BE2C (cell line): ENCODE measurements around the gene LNPK.
"Not testable (repeated sequence)": the region's sequence is repeated elsewhere in the genome, so short reads cannot be mapped to it uniquely, and the experiment has no call there.

Experiments
- DNase-seq: peaks from one replicate; pipeline ENCODE4 v3.0.0-alpha.2; 2020
- H3K27me3 ChIP-seq: fragments of 250-450 bp; sonication (Bioruptor Pico); 2 replicates; pipeline ENCODE4 v1.5.1; 2020; ENCODE audit warnings: mild to moderate bottlenecking
- H3K36me3 ChIP-seq: fragments of 250-450 bp; sonication (Bioruptor Pico); 2 replicates; pipeline ENCODE4 v1.5.1; 2020; ENCODE audit warnings: mild to moderate bottlenecking
- H3K4me1 ChIP-seq: fragments of 250-450 bp; sonication (Bioruptor Pico); 2 replicates; pipeline ENCODE4 v1.5.1; 2020
- H3K4me3 ChIP-seq: 2 replicates; pipeline ENCODE4 v1.5.1; 2011; ENCODE audit warnings: low read depth, low read length
- H3K9me3 ChIP-seq: fragments of 250-450 bp; sonication (Bioruptor Pico); 2 replicates; pipeline ENCODE4 v1.5.1; 2020
- TF ChIP-seq, protein P1 (sequence below): IDR thresholded peaks from 2 replicates; pipeline ENCODE4 v1.5.1; 2012; ENCODE audit warnings: mild to moderate bottlenecking, low read depth, low read length

The LNPK gene

GRCh38 chr2:176003958-176004357, 1.9 kb upstream of the LNPK start:
- H3K27me3 ChIP-seq: no peaks in the 10 kb centered on the region
- no peaks in the 10 kb centered on the region for H3K9me3 ChIP-seq
- no peak overlapping the region for H3K4me3 ChIP-seq
- DNase-seq: no peak
- TF ChIP-seq, protein P1, sequence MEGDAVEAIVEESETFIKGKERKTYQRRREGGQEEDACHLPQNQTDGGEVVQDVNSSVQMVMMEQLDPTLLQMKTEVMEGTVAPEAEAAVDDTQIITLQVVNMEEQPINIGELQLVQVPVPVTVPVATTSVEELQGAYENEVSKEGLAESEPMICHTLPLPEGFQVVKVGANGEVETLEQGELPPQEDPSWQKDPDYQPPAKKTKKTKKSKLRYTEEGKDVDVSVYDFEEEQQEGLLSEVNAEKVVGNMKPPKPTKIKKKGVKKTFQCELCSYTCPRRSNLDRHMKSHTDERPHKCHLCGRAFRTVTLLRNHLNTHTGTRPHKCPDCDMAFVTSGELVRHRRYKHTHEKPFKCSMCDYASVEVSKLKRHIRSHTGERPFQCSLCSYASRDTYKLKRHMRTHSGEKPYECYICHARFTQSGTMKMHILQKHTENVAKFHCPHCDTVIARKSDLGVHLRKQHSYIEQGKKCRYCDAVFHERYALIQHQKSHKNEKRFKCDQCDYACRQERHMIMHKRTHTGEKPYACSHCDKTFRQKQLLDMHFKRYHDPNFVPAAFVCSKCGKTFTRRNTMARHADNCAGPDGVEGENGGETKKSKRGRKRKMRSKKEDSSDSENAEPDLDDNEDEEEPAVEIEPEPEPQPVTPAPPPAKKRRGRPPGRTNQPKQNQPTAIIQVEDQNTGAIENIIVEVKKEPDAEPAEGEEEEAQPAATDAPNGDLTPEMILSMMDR: no peak
- no peaks in the 10 kb centered on the region for H3K36me3 ChIP-seq
- no peaks in the 10 kb centered on the region; the same call in 1 of the 2 replicates for H3K4me1 ChIP-seq

GRCh38 chr2:176002688-176003210, 682 bp upstream of the LNPK start:
- no peaks in the 10 kb centered on the region for H3K27me3 ChIP-seq

GRCh38 chr2:176001281-176001915, 669 bp downstream of the LNPK start:
- DNase-seq: peak; percentile 44
- TF ChIP-seq, protein P1: no peak
- H3K4me1 ChIP-seq: no peaks in the 10 kb centered on the region; the same call in 1 of the 2 replicates

More at GRCh38 chr2:176002688-176003210, 682 bp upstream of the LNPK start:
- H3K9me3 ChIP-seq: no peaks in the 10 kb centered on the region
- DNase-seq: no peak
- peak overlapping the region; percentile 90 for H3K4me3 ChIP-seq
- H3K4me1 ChIP-seq: no peaks in the 10 kb centered on the region; the same call in 1 of the 2 replicates
- TF ChIP-seq, protein P1: no peak
- H3K36me3 ChIP-seq: no peaks in the 10 kb centered on the region

DNA sequence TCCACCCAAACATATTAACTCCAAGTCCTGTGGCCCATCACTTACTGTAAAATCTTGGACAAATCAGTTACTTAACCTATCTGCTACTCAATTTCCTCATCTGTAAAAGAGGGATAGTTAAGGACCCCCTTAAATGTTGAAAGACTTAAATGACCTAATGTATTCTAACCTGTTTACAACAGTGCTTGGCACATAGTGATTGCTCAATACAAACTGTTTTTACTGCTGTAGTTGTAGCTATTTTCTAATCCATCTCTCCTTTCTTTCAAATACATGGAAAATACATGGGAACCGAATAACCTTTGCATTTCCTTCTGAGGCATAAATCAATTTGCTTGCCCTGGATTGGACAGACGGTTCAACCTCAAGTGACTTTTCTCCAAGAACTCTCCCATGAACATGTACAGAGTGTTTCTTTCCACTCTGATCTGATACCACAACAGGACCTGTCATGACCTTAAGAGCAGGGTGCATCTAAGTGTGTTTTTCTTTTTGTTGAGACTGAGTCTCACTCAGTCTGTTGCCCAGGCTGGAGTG, 2.7 kb downstream of the LNPK start:
- Histone ChIP-seq H3K4me1 (no peaks in the 10 kb centered on the region; the same call in 1 of the 2 replicates), H3K4me3 (no peak overlapping the region), H3K27me3 (no peaks in the 10 kb centered on the region), H3K36me3 (no peaks in the 10 kb centered on the region), H3K9me3 (no peaks in the 10 kb centered on the region)
- no peak for DNase-seq
- TF ChIP-seq, protein P1: no peak

More at GRCh38 chr2:176001281-176001915, 669 bp downstream of the LNPK start:
- Histone ChIP-seq H3K36me3 (no peaks in the 10 kb centered on the region), H3K9me3 (no peaks in the 10 kb centered on the region), H3K27me3 (no peaks in the 10 kb centered on the region), H3K4me3 (peak overlapping the region; percentile 90)

- Histone ChIP-seq H3K36me3 (no peaks in the 10 kb centered on the region), H3K4me3 (no peak overlapping the region), H3K4me1 (no peaks in the 10 kb centered on the region), H3K27me3 (no peaks in the 10 kb centered on the region), H3K9me3 (no peaks in the 10 kb centered on the region)
- DNase-seq: no peak
- TF ChIP-seq, protein P1: no peak
Measured at GRCh38 chr2:175990099-175990498, 12.0 kb downstream of the LNPK start.

DNA sequence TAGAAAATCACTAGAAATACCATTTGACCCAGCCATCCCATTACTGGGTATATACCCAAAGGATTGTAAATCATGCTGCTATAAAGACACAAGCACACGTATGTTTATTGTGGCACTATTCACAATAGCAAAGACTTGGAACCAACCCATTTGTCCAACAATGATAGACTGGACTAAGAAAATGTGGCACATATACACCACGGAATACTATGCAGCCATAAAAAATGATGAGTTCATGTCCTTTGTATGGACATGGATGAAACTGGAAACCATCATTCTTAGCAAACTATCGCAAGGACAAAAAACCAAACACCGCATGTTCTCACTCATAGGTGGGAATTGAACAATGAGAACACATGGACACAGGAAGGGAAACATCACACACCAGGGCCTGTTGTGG, 14.9 kb downstream of the LNPK start:
- not testable (repeated sequence) for H3K4me1 ChIP-seq, H3K9me3 ChIP-seq, H3K4me3 ChIP-seq, DNase-seq, H3K27me3 ChIP-seq, H3K36me3 ChIP-seq
